ENCODE data around the gene C9orf153.

The C9orf153 gene

DNA sequence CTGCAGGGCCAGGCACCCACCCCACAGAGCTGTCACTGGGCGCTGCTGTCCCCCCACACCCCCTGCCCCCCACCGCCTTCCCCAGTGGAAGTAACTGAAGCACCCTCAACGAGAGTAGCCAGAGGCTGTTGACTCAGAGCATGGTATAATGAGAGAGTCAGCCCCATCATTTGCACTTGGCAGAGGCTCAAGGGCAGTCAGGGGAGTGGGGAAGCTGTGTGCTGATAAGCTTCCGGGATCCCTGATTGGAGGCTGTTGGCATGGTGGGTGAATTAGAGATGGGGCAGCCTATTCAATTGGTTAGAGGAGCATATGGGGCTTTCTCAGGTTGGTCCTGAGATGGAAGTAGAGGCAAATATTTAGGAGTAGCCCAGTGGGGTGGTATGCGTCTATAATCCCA is 83.0 kb downstream of the C9orf153 start:
- TF ChIP-seq, protein P1, sequence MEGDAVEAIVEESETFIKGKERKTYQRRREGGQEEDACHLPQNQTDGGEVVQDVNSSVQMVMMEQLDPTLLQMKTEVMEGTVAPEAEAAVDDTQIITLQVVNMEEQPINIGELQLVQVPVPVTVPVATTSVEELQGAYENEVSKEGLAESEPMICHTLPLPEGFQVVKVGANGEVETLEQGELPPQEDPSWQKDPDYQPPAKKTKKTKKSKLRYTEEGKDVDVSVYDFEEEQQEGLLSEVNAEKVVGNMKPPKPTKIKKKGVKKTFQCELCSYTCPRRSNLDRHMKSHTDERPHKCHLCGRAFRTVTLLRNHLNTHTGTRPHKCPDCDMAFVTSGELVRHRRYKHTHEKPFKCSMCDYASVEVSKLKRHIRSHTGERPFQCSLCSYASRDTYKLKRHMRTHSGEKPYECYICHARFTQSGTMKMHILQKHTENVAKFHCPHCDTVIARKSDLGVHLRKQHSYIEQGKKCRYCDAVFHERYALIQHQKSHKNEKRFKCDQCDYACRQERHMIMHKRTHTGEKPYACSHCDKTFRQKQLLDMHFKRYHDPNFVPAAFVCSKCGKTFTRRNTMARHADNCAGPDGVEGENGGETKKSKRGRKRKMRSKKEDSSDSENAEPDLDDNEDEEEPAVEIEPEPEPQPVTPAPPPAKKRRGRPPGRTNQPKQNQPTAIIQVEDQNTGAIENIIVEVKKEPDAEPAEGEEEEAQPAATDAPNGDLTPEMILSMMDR (IDR thresholded peaks at IDR 0.05; ENCODE audit: low read depth, low read length, missing control alignments) = no peak
- H3K4me3 ChIP-seq (replicated peaks; ENCODE audit: low read depth, low read length) = no peak overlapping the region
- DNase-seq (ENCODE audit: extremely low read depth, low read depth) = no peak

DNA sequence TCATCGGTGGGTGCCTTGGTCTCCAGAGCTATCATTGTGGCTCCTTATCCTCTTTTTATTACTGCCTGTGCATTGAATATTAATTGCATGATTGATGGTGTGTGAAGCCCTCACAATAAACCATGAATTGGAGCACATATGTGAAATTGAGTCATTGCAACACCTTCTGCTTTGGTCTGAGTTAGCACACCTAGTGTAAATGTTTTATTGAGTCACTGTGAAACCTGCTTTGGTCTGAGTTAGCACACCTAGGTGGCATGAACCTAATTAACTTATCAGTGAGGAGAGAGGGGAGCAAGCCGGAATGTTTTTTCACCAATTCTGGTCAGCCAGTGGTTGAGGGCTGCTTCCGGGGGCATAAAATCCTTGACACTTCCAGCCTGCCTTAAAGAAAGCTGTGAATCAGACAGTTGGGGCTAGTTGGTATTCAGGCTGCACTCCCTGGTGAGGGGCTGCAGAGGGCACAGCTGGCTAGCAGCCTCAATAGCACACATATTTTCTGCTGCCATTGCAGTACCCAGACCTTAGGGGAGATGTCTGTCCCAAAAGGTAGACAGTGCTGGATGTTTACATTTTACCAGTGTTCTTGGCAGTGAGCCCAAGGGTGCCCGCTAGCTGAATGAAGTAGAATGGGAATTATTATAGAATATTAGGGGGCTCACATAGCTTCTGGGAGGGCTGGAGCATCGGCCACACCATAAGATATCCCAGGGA is 83.6 kb downstream of the C9orf153 start:
- TF ChIP-seq, protein P1 (IDR thresholded peaks at IDR 0.05; ENCODE audit: low read depth, low read length, missing control alignments) = no peak
- DNase-seq (ENCODE audit: extremely low read depth, low read depth) = no peak
- no peak overlapping the region for H3K4me3 ChIP-seq (replicated peaks; ENCODE audit: low read depth, low read length)

DNA sequence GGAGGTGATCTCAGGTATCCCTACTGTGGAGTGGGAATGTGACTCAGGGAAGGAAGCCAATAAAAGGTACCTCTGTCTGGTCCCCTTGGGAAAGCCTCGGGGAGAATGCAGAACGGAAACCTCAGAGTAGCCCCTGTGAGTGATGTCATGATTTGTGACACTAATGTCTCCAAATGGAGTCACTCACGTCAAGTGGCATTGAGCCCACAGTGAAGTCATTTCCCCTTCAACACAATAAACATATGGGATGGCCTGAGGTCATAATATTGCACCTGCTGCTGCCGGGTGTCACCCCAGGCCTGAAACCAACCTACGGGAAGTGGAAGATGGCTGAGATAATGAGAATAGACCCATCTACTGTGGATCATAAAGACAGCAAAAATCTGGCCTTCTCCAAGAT is 84.2 kb downstream of the C9orf153 start:
- H3K4me3 ChIP-seq (replicated peaks; ENCODE audit: low read depth, low read length) = no peak overlapping the region
- TF ChIP-seq, protein P1 (IDR thresholded peaks at IDR 0.05; ENCODE audit: low read depth, low read length, missing control alignments) = no peak
- no peak for DNase-seq (ENCODE audit: extremely low read depth, low read depth)

All from HFF-Myc (cell line).